Fibroblast of lung (primary cell): ENCODE data around the gene ZFC3H1. TPM values are rescaled to one million over a fixed set of nuclear protein-coding genes. Genes with fewer than 3 reads are reported as not detected.

ENCODE experiments used
- DNase-seq, 2 donors: peaks; one replicate each; pipeline versions ENCODE4 v3.0.0 to v3.0.0-alpha.2; 2010; ENCODE audit warnings: low read depth in 2 of 2
- H2AFZ ChIP-seq: 2 replicates; pipeline ENCODE4 v1.5.1; 2012; ENCODE audit warnings: low read length, control low read depth, inconsistent platforms
- H3K27ac ChIP-seq: 2 replicates; pipeline ENCODE4 v1.5.1; 2011; ENCODE audit warnings: low read length, control low read depth; ENCODE audit not compliant: insufficient read depth
- H3K27me3 ChIP-seq: 2 replicates; pipeline ENCODE4 v1.5.1; 2011; ENCODE audit warnings: mild to moderate bottlenecking, low read length; ENCODE audit not compliant: control insufficient read depth, insufficient read depth
- H3K36me3 ChIP-seq: 2 replicates; pipeline ENCODE4 v1.5.1; 2011; ENCODE audit warnings: low read length; ENCODE audit not compliant: control insufficient read depth, insufficient read depth
- H3K4me1 ChIP-seq: 2 replicates; pipeline ENCODE4 v1.5.1; 2011; ENCODE audit warnings: low read length; ENCODE audit not compliant: control insufficient read depth, insufficient read depth; ENCODE audit errors: extremely low read depth
- H3K4me2 ChIP-seq: 2 replicates; pipeline ENCODE4 v1.5.1; 2011; ENCODE audit warnings: low read length, control low read depth; ENCODE audit not compliant: insufficient read depth; ENCODE audit errors: extremely low read depth
- H3K4me3 ChIP-seq, 4 experiments: fragments of 200-600 bp in 1 of 4; sonication (generic) in 1 of 4; replicated peaks in 1 of 4; 2 replicates each; pipeline ENCODE4 v1.5.1; 2011 to 2016; ENCODE audit warnings: low read length in 4 of 4, low read depth in 3 of 4, mild to moderate bottlenecking in 3 of 4, control low read depth in 2 of 4, inconsistent platforms in 1 of 4, mixed read lengths in 1 of 4; ENCODE audit not compliant: insufficient read depth in 1 of 4; ENCODE audit errors: control extremely low read depth in 1 of 4
- H3K79me2 ChIP-seq: 2 replicates; pipeline ENCODE4 v1.5.1; 2012; ENCODE audit warnings: mild to moderate bottlenecking, low read length, inconsistent platforms; ENCODE audit not compliant: control insufficient read depth, insufficient read depth
- H3K9ac ChIP-seq: 2 replicates; pipeline ENCODE4 v1.5.1; 2011; ENCODE audit warnings: mild to moderate bottlenecking, low read length, control low read depth; ENCODE audit not compliant: insufficient read depth
- H3K9me3 ChIP-seq: 2 replicates; pipeline ENCODE4 v1.5.1; 2012; ENCODE audit warnings: low read depth, low read length; ENCODE audit not compliant: control insufficient read depth, insufficient read depth
- H4K20me1 ChIP-seq: 2 replicates; pipeline ENCODE4 v1.5.1; 2011; ENCODE audit warnings: low read length; ENCODE audit not compliant: control insufficient read depth, insufficient read depth; ENCODE audit errors: extremely low read depth
- CTCF ChIP-seq, 2 donors: IDR thresholded peaks in 1 of 2; conservative IDR thresholded peaks in 1 of 2; 1 replicate in 1 of 2; 2 replicates in 1 of 2; pipeline ENCODE4 v1.5.1; 2011 to 2012; ENCODE audit warnings: low read length in 2 of 2, control low read depth in 1 of 2, inconsistent platforms in 1 of 2, low read depth in 1 of 2, mild to moderate bottlenecking in 1 of 2
- EZH2 ChIP-seq: IDR thresholded peaks from 2 replicates; pipeline ENCODE4 v1.5.1; 2012; ENCODE audit warnings: low read length, control low read depth, mild to moderate bottlenecking; ENCODE audit errors: missing control alignments
- polyA plus RNA-seq, 2 donors: library from polyadenylated mRNA; depleted of rRNA in 1 of 2; stranded (reverse) in 1 of 2; unstranded in 1 of 2; fragments of >200 nt; gene quantifications; 2 replicates each; pipeline ENCODE4 v1.2.1, GENCODE V29; 2011 to 2012; ENCODE audit warnings: missing spikeins in 1 of 2
- total RNA-seq: library from RNA; depleted of rRNA; stranded (reverse); fragments of >200 nt; gene quantifications from 2 replicates; pipeline ENCODE4 v1.2.1, GENCODE V29; 2014

ZFC3H1 gene
- total and polyA plus RNA-seq, 2 donors (not counting 1 experiment from before 2014, with no cell fraction given): 30.7 to 33.1 TPM

- no peaks in the 10 kb centered on the region for H3K79me2 ChIP-seq
- H4K20me1 ChIP-seq: no peaks in the 10 kb centered on the region
- peaks cover 14% of the 10 kb centered on the region for H3K36me3 ChIP-seq
- no peak overlapping the region for H3K27ac ChIP-seq
- no peak overlapping the region for H3K4me2 ChIP-seq
- TF ChIP-seq EZH2 (no peak), CTCF (conservative IDR thresholded peaks at IDR 0.05 in 1 of 2, IDR thresholded peaks at IDR 0.05 in 1 of 2; ENCODE audit: low read depth in 1 of 2, low read length in 2 of 2) (no peak)
- peak; percentile 21 to 48 for DNase-seq
- no peaks in the 10 kb centered on the region for H3K4me1 ChIP-seq
- H3K9ac ChIP-seq: no peak overlapping the region
- no peak overlapping the region for H2AFZ ChIP-seq
- no peak overlapping the region for H3K4me3 ChIP-seq
- no peaks in the 10 kb centered on the region for H3K9me3 ChIP-seq
- no peaks in the 10 kb centered on the region for H3K27me3 ChIP-seq
Observed at GRCh38 chr12:71626768-71627167, 36.9 kb downstream of the ZFC3H1 start.

- H3K79me2 ChIP-seq: no peaks in the 10 kb centered on the region
- no peak overlapping the region for H3K27ac ChIP-seq
- H3K4me2 ChIP-seq: no peak overlapping the region
- no peak for DNase-seq
- H3K27me3 ChIP-seq: no peaks in the 10 kb centered on the region
- H2AFZ ChIP-seq: no peak overlapping the region
- H3K36me3 ChIP-seq: peaks cover 12% of the 10 kb centered on the region
- no peak overlapping the region for H3K9ac ChIP-seq
- H3K9me3 ChIP-seq: no peaks in the 10 kb centered on the region
- no peaks in the 10 kb centered on the region for H3K4me1 ChIP-seq
- no peaks in the 10 kb centered on the region for H4K20me1 ChIP-seq
- no peak overlapping the region for H3K4me3 ChIP-seq
- TF ChIP-seq EZH2: no peak
- TF ChIP-seq CTCF (conservative IDR thresholded peaks at IDR 0.05 in 1 of 2, IDR thresholded peaks at IDR 0.05 in 1 of 2; ENCODE audit: low read depth in 1 of 2, low read length in 2 of 2): no peak
Observed at GRCh38 chr12:71626098-71626497, 37.5 kb downstream of the ZFC3H1 start.

GRCh38 chr12:71625476-71625875 is 38.2 kb downstream of the ZFC3H1 start:
- Histone ChIP-seq H4K20me1 (no peaks in the 10 kb centered on the region), H3K27me3 (no peaks in the 10 kb centered on the region), H3K4me1 (no peaks in the 10 kb centered on the region), H3K4me3 (no peak overlapping the region), H3K36me3 (peaks cover 10% of the 10 kb centered on the region), H3K9ac (no peak overlapping the region), H3K9me3 (no peaks in the 10 kb centered on the region), H2AFZ (no peak overlapping the region), H3K79me2 (no peaks in the 10 kb centered on the region), H3K4me2 (no peak overlapping the region), H3K27ac (no peak overlapping the region)
- DNase-seq: no peak
- no peak for TF ChIP-seq CTCF (conservative IDR thresholded peaks at IDR 0.05 in 1 of 2, IDR thresholded peaks at IDR 0.05 in 1 of 2; ENCODE audit: low read depth in 1 of 2, low read length in 2 of 2)
- no peak for TF ChIP-seq EZH2
